ENCODE data around the gene SECISBP2L.

Gene SECISBP2L

GRCh38 chr15:49062900-49063299 lies 16.7 kb upstream of the SECISBP2L start:
- no peak for DNase-seq (ENCODE audit: low read depth)
- H3K4me3 ChIP-seq (ENCODE audit: low read depth, low read length) = no peak overlapping the region

GRCh38 chr15:49060710-49061495 lies 14.7 kb upstream of the SECISBP2L start:
- no peak for DNase-seq (ENCODE audit: low read depth)
- no peak overlapping the region for H3K4me3 ChIP-seq (ENCODE audit: low read depth, low read length)

- no peak overlapping the region for H3K4me3 ChIP-seq (ENCODE audit: low read depth, low read length)
- no peak for DNase-seq (ENCODE audit: low read depth)
Observed at GRCh38 chr15:49059491-49059890, 13.2 kb upstream of the SECISBP2L start.

GRCh38 chr15:49058559-49058958 lies 12.3 kb upstream of the SECISBP2L start:
- H3K4me3 ChIP-seq (ENCODE audit: low read depth, low read length) = no peak overlapping the region
- DNase-seq (ENCODE audit: low read depth) = no peak

GRCh38 chr15:49055630-49056029 lies 9.4 kb upstream of the SECISBP2L start:
- H3K4me3 ChIP-seq (ENCODE audit: low read depth, low read length) = no peak overlapping the region
- DNase-seq (ENCODE audit: low read depth) = no peak

GRCh38 chr15:49052662-49053061 lies 6.4 kb upstream of the SECISBP2L start:
- no peak for DNase-seq (ENCODE audit: low read depth)
- no peak overlapping the region for H3K4me3 ChIP-seq (ENCODE audit: low read depth, low read length)

GRCh38 chr15:49047456-49047855 lies 1.2 kb upstream of the SECISBP2L start:
- H3K4me3 ChIP-seq (ENCODE audit: low read depth, low read length) = no peak overlapping the region
- DNase-seq (ENCODE audit: low read depth) = no peak

GRCh38 chr15:49045751-49046219 lies 461 bp downstream of the SECISBP2L start:
- no peak for DNase-seq (ENCODE audit: low read depth)
- H3K4me3 ChIP-seq (ENCODE audit: low read depth, low read length) = peak overlapping the region; percentile 94

GRCh38 chr15:49044766-49045606 lies 1.3 kb downstream of the SECISBP2L start:
- peak overlapping the region; percentile 94 for H3K4me3 ChIP-seq (ENCODE audit: low read depth, low read length)
- no peak for DNase-seq (ENCODE audit: low read depth)

- H3K4me3 ChIP-seq (ENCODE audit: low read depth, low read length) = peak overlapping the region; percentile 94
- DNase-seq (ENCODE audit: low read depth) = no peak
Observed at GRCh38 chr15:49044002-49044401, 2.2 kb downstream of the SECISBP2L start.

- DNase-seq (ENCODE audit: low read depth) = no peak
- H3K4me3 ChIP-seq (ENCODE audit: low read depth, low read length) = no peak overlapping the region
Observed at GRCh38 chr15:49042165-49042564, 4.1 kb downstream of the SECISBP2L start.

- no peak for DNase-seq (ENCODE audit: low read depth)
- no peak overlapping the region for H3K4me3 ChIP-seq (ENCODE audit: low read depth, low read length)
Observed at GRCh38 chr15:49041426-49041825, 4.8 kb downstream of the SECISBP2L start.

- DNase-seq (ENCODE audit: low read depth) = no peak
Observed at GRCh38 chr15:49040151-49040550, 6.1 kb downstream of the SECISBP2L start.

GRCh38 chr15:49038382-49038781 lies 7.9 kb downstream of the SECISBP2L start:
- no peak for DNase-seq (ENCODE audit: low read depth)
- H3K4me3 ChIP-seq (ENCODE audit: low read depth, low read length) = no peak overlapping the region

More at GRCh38 chr15:49040151-49040550, 6.1 kb downstream of the SECISBP2L start:
- no peak overlapping the region for H3K4me3 ChIP-seq (ENCODE audit: low read depth, low read length)

GRCh38 chr15:49037546-49037940 lies 8.7 kb downstream of the SECISBP2L start:
- H3K4me3 ChIP-seq (ENCODE audit: low read depth, low read length) = no peak overlapping the region
- no peak for DNase-seq (ENCODE audit: low read depth)

- DNase-seq (ENCODE audit: low read depth) = peak; percentile 31
- H3K4me3 ChIP-seq (ENCODE audit: low read depth, low read length) = no peak overlapping the region
Observed at GRCh38 chr15:49036650-49037545, 9.3 kb downstream of the SECISBP2L start.

- no peak for DNase-seq (ENCODE audit: low read depth)
- no peak overlapping the region for H3K4me3 ChIP-seq (ENCODE audit: low read depth, low read length)
Observed at GRCh38 chr15:49035825-49036224, 10.4 kb downstream of the SECISBP2L start.

GRCh38 chr15:49032601-49033145 lies 13.6 kb downstream of the SECISBP2L start:
- no peak overlapping the region for H3K4me3 ChIP-seq (ENCODE audit: low read depth, low read length)
- DNase-seq (ENCODE audit: low read depth) = no peak

- no peak overlapping the region for H3K4me3 ChIP-seq (ENCODE audit: low read depth, low read length)
- no peak for DNase-seq (ENCODE audit: low read depth)
Observed at GRCh38 chr15:49031804-49032203, 14.4 kb downstream of the SECISBP2L start.
